ENCODE data around the gene FAM237B. TPM values are rescaled to one million over a fixed set of nuclear protein-coding genes. Genes with fewer than 3 reads are reported as not detected.

FAM237B gene
- total RNA-seq, 4 donors from 2014 or later, result 0.09 TPM; not detected in 3

DNA sequence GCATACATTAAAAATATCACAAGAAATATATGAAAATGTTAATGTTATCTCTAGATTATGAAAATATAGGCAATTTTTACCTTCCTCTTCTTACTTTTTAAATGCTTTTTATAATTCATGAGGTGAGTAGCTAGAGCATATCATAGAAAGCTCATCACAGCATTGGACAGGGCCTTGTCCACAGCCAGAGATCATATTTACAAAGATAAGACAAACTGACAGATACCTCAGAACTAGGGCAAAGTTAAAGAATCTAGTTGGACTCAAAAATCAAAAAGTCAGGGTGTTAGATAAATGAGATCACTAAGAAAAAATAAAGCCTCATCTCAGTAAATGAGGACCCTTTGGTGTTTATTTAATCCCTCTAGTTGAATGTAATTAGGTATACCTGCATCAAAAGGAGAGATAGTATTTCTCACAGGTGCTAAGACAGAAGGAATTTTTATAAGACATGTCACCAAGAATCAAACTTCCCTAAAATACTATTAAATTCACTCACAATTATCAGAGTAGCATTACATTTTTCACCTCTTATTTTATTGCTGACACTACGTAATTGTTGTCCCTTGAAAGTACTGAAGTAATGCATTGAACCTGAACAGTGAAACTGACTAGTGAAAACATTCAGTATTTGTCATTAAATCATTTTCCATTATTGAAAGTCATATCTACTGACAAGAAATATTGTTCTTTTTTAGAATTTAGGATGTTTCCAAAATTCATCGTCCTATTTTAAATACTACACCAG is 50.5 kb downstream of the FAM237B start:
- ATAC-seq (ENCODE audit: low FRiP score), result no peak
- no peak for TF ChIP-seq CTCF (IDR thresholded peaks at IDR 0.05)

GRCh38 chr7:90269163-90269562 is 51.9 kb downstream of the FAM237B start:
- TF ChIP-seq CTCF (IDR thresholded peaks at IDR 0.05), result no peak
- ATAC-seq (ENCODE audit: low FRiP score) (no peak), DNase-seq (ENCODE audit: low spot score) (no peak)

More for the DNA sequence above, 50.5 kb downstream of the FAM237B start:
- no peak for DNase-seq (ENCODE audit: low spot score)

DNA sequence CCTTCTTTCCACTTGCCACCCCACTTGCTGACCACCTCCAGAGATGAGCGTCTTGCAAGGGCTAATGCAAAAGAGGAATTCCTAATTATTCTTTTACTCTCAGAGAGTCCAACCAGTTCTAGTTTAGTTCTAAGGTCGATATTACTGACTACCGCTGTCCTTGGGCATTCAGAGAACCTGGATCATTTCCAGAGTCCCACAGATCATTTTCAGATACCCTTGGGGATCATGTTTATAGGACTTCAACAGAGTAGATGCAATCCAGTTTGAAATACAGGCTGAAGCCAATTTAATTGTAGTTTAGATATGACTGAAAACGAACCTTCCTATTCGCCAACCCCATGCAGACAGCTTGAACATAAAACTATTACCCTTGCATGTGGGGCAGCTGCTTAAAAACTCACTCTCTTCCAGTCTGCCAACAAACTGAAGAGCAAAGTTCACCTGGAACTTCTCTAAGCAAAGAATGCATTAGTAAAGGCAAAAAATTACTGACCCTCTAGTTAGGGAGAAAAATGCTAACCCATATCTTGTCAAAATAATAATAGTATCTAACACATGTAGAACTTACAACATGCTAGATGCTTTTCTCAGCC is 53.7 kb downstream of the FAM237B start:
- peak; percentile 5 for ATAC-seq (ENCODE audit: low FRiP score)
- TF ChIP-seq CTCF (IDR thresholded peaks at IDR 0.05), result no peak
- DNase-seq (ENCODE audit: low spot score), result no peak

DNA sequence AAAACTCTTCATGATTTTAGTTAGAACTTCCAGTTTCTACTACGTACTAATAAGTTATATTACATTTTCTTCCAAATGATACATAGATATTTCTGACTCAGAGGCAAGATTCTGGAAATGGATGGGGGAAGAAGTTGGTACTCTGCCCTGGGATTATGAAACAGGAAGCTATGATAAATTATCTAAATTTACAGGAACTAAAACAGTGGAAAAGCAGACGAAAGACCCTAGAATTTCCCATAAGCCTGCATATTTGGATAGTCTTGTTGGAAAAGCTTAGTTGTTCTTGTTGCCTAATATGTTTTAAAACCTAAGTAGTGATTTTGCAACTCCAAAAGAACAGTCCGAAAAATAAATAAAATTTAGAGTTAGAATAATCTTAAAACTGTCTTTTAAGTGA is 54.3 kb downstream of the FAM237B start:
- no peak for TF ChIP-seq CTCF (IDR thresholded peaks at IDR 0.05)
- ATAC-seq (ENCODE audit: low FRiP score), result peak; percentile 80
- no peak for DNase-seq (ENCODE audit: low spot score)

Other genes starting within 250 kb of the FAM237B start
- 100 to 1,000 TPM in 1 of 4 donors, 10 to 100 TPM in 2, 1 to 10 TPM in 1; 8.2 to 106 (median 40.9) TPM for gene STEAP1, start 166.8 kb downstream of the FAM237B start, total RNA-seq
- gene STEAP2, start 109.6 kb downstream of the FAM237B start, total RNA-seq, result 10 to 100 TPM; 10.9 to 84.7 (median 37.5) TPM
- gene CFAP69, start 76.1 kb downstream of the FAM237B start, total RNA-seq, result 10 to 100 TPM; 11.3 to 41.1 (median 20.4) TPM
- 10 to 100 TPM in 2 of 4 donors, 1 to 10 TPM in 2; 8.4 to 28.5 (median 10.5) TPM for gene GTPBP10, start 25.4 kb upstream of the FAM237B start, total RNA-seq
- gene CLDN12, start 82.2 kb upstream of the FAM237B start, total RNA-seq, result 10 to 100 TPM; 12.6 to 21.9 (median 16.8) TPM
- gene PTTG1IP2, start 148.3 kb upstream of the FAM237B start, total RNA-seq, result not detected